Kidney tubule cell (primary cell): Measurements from ENCODE around the gene PSKH1.
"Not testable (repeated sequence)": the region's sequence is repeated elsewhere in the genome, so short reads cannot be mapped to it uniquely, and the experiment has no call there.

Experiments used
- DNase-seq: peaks from one replicate; pipeline ENCODE4 v3.0.0-alpha.2; 2018; ENCODE audit warnings: low spot score

Gene PSKH1

GRCh38 chr16:67892899-67893742, at the start of gene PSKH1:
PSKH1 (plus strand) TSS chr16:67893254; CDS start chr16:67908750, 15,496 bp downstream.
- DNase-seq = peak; percentile 94

GRCh38 chr16:67843343-67843765, 49.7 kb upstream of the PSKH1 start:
- DNase-seq = no peak

GRCh38 chr16:67844497-67844896, 48.6 kb upstream of the PSKH1 start:
- peak; percentile 78 for DNase-seq

- no peak for DNase-seq
These were observed 47.6 kb upstream of the PSKH1 start for GRCh38 chr16:67845291-67846062.

- no peak for DNase-seq
These were observed 47.1 kb upstream of the PSKH1 start for GRCh38 chr16:67846063-67846319.

- DNase-seq = peak; percentile 96
These were observed 46.6 kb upstream of the PSKH1 start, which contains the start of gene NUTF2 for GRCh38 chr16:67846320-67847063. NUTF2 (plus strand) TSS chr16:67846933; CDS start chr16:67865131, 18,198 bp downstream.

GRCh38 chr16:67847064-67847861, 45.8 kb upstream of the PSKH1 start, which contains the start of gene CENPT:
CENPT (minus strand) TSS chr16:67847693; CDS start chr16:67833859, 13,834 bp downstream.
- DNase-seq = peak; percentile 90

- no peak for DNase-seq
These were observed 44.9 kb upstream of the PSKH1 start for GRCh38 chr16:67848118-67848517.

GRCh38 chr16:67853670-67854069, 39.4 kb upstream of the PSKH1 start:
- no peak for DNase-seq

GRCh38 chr16:67855789-67856188, 37.3 kb upstream of the PSKH1 start:
- DNase-seq = no peak

- no peak for DNase-seq
These were observed 36.0 kb upstream of the PSKH1 start for GRCh38 chr16:67856927-67857546.

- peak; percentile 99 for DNase-seq
These were observed 35.4 kb upstream of the PSKH1 start for GRCh38 chr16:67857547-67858233.

- DNase-seq = no peak
These were observed 34.6 kb upstream of the PSKH1 start for GRCh38 chr16:67858500-67858899.

- DNase-seq = peak; percentile 47
These were observed 32.3 kb upstream of the PSKH1 start for GRCh38 chr16:67860589-67861398.

- DNase-seq = no peak
These were observed 31.2 kb upstream of the PSKH1 start for GRCh38 chr16:67861877-67862276.

- DNase-seq = peak; percentile 68
These were observed 30.2 kb upstream of the PSKH1 start for GRCh38 chr16:67862623-67863583.

GRCh38 chr16:67864044-67864443, 29.0 kb upstream of the PSKH1 start:
- not testable (repeated sequence) for DNase-seq

- DNase-seq = no peak
These were observed 28.5 kb upstream of the PSKH1 start for GRCh38 chr16:67864594-67864993.
